Measurements from ENCODE around the gene STAT5A.
A peak's percentile ranks its signal among the peaks of the same experiment; 100 is the strongest.

STAT5A gene

DNA sequence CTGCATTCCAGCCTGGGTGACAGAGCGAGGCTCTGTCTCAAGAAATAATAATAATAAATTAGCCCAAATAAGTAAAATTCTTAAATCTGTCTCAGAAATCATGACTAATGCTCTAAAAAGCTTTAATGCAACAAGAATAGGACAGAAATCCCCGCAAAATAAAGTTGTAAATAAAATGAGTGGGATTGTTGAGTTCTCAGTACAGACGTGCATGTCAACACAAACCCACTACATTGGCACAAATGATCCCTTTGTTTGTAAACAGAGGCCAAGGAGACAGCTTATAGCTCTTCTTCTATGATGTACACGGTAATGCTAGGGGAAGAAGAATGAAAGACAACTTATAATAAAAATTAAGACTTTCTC is 18.1 kb upstream of the STAT5A start:
- DNase-seq: no peak

GRCh38 chr17:42270596-42270995 is 17.7 kb upstream of the STAT5A start:
- no peak for DNase-seq

- DNase-seq: no peak
These were observed 17.1 kb upstream of the STAT5A start for GRCh38 chr17:42271006-42271778.

DNA sequence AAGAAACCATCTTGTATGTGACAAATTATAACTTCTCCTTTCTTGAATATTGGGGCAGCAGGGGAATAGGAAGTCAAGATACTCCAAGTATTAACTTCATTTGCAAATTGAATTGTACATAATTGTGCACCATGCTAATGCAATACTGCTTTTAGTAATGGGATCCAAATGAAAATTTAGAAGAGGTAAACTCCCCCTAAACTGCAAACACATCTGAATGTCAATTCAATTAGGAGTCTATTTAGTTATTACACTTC is 16.6 kb upstream of the STAT5A start:
- no peak for DNase-seq

DNA sequence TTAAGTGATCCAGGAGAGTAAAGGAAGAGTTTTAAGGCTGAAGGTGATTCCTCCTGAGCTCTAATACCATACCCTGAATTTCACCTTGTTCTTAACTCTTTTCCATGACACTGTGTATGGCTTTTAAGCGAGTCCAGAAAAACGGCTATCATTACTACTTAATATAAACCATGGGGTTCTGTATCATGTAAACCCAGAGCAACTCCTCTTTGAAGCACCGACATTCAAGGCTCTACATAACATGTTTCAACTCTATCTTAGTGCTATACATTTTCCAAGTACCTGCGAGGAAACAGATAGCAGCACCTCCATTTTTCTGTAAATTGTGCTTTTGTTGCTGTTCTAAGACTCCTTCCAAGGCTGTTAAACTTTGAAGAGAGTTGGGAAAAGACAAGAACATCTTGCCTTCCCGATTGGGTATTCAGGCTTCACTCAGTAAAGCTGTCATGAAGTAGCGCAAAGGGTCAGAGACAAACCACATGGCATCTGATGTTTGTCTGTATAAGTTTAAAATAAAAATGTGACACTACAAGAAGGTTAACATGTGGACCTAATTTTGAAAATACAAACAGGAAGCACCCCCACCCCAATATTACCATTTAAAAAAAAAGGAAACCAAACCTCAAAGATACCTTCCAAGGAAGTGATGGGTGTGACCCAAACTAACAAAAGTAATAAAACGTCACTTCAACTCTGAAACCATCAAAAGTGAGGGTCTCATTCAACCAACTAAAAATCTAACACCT is 16.0 kb upstream of the STAT5A start:
- no peak for DNase-seq

- DNase-seq: no peak
These were observed 14.6 kb upstream of the STAT5A start for GRCh38 chr17:42273474-42274252.

GRCh38 chr17:42274253-42274542 is 14.1 kb upstream of the STAT5A start:
- DNase-seq: no peak

GRCh38 chr17:42274812-42275526 is 13.3 kb upstream of the STAT5A start:
- no peak for DNase-seq

DNA sequence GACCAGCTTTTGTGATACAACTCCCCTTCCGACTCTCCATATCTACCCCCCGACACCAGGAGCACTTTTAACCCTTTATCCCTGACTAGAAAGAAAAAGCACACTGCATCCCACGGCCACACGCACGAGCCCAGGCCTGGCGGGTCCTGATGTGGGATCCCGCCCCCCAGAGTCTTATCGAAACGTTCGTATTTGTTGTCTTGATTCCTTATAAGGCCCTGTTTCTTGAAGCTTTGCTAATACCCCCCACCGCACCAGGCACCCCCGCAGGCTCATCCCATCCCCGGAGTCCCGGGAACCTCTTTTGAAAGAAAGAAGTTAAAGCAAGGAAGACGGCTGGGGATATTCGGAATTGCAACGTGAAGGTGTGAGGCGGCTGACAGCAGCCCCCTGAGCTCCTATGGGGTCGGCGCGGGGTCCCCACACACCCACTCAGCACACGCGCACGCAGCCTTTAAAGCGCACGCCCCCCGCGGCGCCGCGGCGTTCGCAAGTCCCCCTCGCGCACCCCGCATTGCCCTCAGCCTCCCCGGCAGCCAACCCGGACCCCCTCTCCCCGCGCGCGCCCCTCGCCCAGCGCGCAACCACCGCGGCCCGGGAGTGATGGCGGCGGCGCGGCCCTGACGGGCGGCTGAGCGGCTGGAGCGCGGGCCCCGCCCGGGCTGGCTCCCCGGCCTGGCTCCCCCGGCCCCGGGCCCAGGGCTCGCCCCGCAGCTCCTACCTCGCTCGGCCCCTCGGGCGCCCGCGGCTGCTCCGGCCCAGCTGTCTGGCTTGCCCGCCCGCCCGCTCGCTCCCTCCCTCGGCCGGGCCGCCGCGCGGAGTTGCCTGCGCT is 12.6 kb upstream of the STAT5A start:
- DNase-seq: no peak

GRCh38 chr17:42276359-42276608 is 12.0 kb upstream of the STAT5A start, which contains the start of gene STAT5B:
STAT5B (minus strand) TSS chr17:42276391; CDS start chr17:42232127, 44,264 bp downstream.
- DNase-seq: peak; percentile 65

DNA sequence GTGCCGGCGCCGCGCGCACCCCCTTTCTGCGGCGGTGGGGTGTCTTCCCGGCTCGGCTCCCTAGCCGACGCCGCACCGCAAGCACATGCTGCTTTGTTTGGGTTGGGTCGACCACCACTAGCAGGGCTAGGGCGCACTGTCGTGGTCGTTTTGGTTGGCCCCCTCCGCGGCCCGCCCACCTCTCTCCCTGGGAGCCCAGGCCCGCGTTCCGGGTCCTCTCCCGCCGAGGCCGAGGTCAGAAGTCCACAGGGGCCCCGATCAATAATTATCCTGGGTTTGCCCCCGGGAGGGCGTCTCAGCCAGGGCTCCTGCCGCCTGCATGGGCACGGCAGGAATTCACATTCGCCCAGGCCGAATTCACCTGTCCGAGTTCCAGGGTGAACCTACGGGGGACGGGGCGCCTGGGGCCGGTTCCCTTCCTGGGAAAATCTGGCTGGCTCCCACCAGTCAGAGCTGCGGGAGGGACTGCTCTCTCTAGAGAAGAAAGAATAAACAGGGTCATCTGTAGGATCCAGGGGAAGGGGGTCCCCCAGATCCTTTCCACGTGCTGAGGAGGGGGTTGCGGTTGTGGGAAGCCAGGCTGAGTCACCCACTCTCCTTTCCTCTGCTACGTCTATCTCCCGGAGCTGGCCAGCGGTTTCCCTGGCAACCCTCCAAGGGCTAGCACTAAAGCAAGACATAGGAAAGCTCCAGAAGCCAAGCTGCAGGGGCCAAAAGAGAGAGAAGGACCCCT is 11.5 kb upstream of the STAT5A start:
- DNase-seq: peak; percentile 33

GRCh38 chr17:42277342-42277712 is 11.0 kb upstream of the STAT5A start:
- DNase-seq: no peak

- no peak for DNase-seq
These were observed 8.3 kb upstream of the STAT5A start for GRCh38 chr17:42279776-42280630.

DNA sequence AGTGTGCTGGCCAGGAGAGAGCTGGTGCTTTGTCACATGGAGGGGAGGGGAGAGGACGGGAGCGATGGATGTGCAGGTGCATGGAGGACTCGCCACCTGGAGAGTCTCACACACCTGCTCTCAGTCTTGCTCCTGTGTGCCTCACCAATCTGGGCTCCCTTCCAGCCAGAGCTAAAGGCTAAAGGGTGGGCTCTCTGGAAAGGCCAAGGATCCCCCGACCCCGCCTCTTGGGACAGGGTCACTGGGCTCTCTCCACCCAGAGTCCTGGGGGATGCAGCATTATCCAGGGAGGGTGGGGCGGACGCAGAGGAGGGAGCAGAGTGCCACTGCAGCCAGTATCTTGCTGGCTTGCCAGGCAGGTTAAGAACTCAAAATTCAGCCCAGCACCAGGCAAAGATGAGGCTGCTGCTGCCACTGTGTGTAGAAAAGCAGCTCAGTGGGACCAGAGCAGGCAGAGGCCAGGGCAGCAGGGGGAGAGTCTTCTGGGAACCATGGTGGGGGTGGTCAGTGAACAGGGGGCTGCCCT is 6.7 kb upstream of the STAT5A start:
- DNase-seq: no peak

- DNase-seq: no peak
These were observed 5.7 kb upstream of the STAT5A start for GRCh38 chr17:42282478-42283080.

DNA sequence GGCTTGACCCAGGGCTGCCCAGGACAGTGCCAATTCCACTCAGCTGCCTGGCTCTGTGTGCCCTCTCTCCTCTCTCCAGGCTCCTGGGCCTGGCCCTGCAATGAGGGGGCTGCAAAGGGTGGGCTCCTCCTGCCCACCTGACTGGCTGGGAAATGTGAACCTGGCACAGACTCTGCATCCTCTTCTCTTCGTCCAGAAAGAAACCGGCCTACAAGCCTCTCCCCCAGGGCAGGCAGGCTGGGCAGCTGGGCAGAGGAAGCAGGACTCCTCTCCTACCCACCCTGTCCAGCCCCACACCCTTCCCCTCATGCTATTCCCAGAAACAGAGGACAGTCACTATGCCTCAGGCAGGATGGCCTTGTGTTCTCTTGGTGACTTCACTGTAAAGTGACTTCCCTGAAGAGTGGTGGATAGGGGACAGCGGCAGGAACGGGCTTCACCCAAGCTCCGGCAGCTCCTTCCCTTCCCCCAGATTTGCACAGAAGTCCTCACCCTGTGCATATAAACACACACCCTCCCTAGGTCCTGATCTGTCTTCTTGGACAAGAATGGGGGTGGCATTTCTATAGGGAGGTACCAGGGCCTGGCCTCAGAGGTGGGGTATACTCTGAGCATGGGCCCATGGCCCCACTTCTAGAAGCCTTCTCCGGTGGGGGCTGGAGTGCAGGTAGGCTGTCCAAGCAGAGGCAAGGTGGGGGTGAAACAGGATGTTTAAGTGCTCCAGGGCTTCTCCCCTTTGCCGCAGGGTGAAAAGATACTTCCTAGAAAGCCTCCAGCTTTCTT is 4.9 kb upstream of the STAT5A start:
- no peak for DNase-seq

GRCh38 chr17:42284024-42284369 is 4.3 kb upstream of the STAT5A start:
- DNase-seq: no peak

GRCh38 chr17:42284566-42284965 is 3.7 kb upstream of the STAT5A start:
- no peak for DNase-seq

- DNase-seq: no peak
These were observed 2.8 kb upstream of the STAT5A start for GRCh38 chr17:42285346-42286050.

Measured in midbrain (tissue), 1 donor.